ENCODE measurements around the gene FLYWCH2. TPM values are rescaled to one million over a fixed set of nuclear protein-coding genes. Genes with fewer than 3 reads are reported as not detected.

The FLYWCH2 gene
- total RNA-seq, 1 donor from 2014 or later, result 24.9 TPM

DNA sequence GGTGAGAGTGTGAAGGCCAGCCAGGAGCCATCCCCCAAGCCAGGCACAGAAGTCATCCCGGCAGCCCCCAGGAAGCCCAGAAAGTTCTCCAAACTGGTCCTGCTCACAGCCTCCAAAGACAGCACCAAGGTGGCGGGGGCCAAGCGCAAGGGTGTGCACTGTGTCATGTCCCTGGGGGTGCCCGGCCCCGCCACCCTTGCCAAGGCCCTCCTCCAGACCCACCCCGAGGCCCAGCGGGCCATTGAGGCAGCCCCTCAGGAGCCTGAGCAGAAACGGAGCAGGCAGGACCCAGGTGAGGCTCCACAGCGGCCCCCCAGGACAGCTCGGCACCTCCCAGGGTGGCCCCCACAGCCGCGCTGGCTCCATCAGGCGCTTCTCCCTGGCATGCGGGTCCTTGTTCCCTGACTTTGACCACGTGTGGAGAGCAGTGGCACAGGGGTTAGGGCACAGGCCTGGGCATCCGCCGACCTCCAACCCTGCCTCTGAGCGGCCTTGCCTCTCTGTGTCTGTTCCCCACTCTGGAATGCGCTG is 13.5 kb downstream of the FLYWCH2 start:
- H3K36me3 Mint-ChIP-seq (ENCODE audit: low read depth, unreplicated experiment), result no peaks in the 10 kb centered on the region
- no peaks in the 10 kb centered on the region for H3K27me3 Mint-ChIP-seq (ENCODE audit: unreplicated experiment)
- no peaks in the 10 kb centered on the region for H3K4me1 Mint-ChIP-seq (ENCODE audit: unreplicated experiment)
- no peak overlapping the region for H3K27ac Mint-ChIP-seq (ENCODE audit: unreplicated experiment)
- DNase-seq (ENCODE audit: low spot score), result no peak
- TF ChIP-seq CTCF (IDR thresholded peaks at IDR 0.05; ENCODE audit: unreplicated experiment), result no peak
- H3K4me3 Mint-ChIP-seq (ENCODE audit: unreplicated experiment), result no peak overlapping the region
- no peaks in the 10 kb centered on the region for H3K9me3 Mint-ChIP-seq (ENCODE audit: unreplicated experiment)

GRCh38 chr16:2897110-2897509 is 14.1 kb downstream of the FLYWCH2 start:
- DNase-seq (ENCODE audit: low spot score), result no peak
- Mint-ChIP-seq H3K4me1 (ENCODE audit: unreplicated experiment) (no peaks in the 10 kb centered on the region), H3K4me3 (ENCODE audit: unreplicated experiment) (no peak overlapping the region), H3K27ac (ENCODE audit: unreplicated experiment) (no peak overlapping the region), H3K27me3 (ENCODE audit: unreplicated experiment) (peaks cover 3% of the 10 kb centered on the region), H3K36me3 (ENCODE audit: low read depth, unreplicated experiment) (no peaks in the 10 kb centered on the region), H3K9me3 (ENCODE audit: unreplicated experiment) (no peaks in the 10 kb centered on the region)
- TF ChIP-seq CTCF (IDR thresholded peaks at IDR 0.05; ENCODE audit: unreplicated experiment), result no peak

DNA sequence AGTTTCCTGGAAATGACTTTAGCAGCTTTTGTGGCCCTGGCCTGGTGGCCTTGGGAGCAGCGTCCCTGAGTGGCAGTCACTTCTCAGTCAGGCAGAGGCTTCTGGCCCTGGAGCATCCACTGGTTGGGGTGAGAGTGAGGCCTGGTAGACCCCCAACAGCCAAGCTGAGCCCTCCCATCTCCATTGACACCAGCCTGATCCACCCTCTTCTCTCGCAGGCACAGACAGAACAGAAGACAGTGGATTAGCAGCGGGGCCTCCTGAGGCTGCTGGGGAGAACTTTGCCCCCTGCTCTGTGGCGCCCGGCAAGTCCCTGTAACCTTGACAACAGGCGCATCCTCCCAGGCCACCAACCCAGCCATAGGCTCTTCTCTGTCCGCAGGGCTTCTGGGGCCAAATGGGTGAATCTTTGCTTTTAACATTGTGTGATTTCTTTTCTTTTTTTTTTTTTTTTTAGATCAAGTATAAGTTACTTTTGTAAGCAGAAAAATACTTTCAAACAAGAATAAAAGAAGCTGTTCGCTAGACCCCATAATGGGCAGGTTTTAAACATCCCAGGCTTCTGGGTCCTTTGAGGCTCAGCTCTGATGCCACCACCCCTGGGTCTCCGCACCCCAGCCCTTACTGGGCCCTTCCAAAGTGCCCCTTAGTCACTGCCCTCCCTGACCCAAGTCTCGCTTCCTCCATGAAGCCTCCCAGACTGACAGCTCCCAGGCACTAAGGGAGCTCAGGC is 16.0 kb downstream of the FLYWCH2 start:
- Mint-ChIP-seq H3K4me3 (ENCODE audit: unreplicated experiment) (no peak overlapping the region), H3K4me1 (ENCODE audit: unreplicated experiment) (peaks cover 3% of the 10 kb centered on the region), H3K27me3 (ENCODE audit: unreplicated experiment) (peaks cover 7% of the 10 kb centered on the region), H3K9me3 (ENCODE audit: unreplicated experiment) (no peaks in the 10 kb centered on the region), H3K27ac (ENCODE audit: unreplicated experiment) (no peak overlapping the region), H3K36me3 (ENCODE audit: low read depth, unreplicated experiment) (no peaks in the 10 kb centered on the region)
- no peak for DNase-seq (ENCODE audit: low spot score)
- TF ChIP-seq CTCF (IDR thresholded peaks at IDR 0.05; ENCODE audit: unreplicated experiment), result no peak

DNA sequence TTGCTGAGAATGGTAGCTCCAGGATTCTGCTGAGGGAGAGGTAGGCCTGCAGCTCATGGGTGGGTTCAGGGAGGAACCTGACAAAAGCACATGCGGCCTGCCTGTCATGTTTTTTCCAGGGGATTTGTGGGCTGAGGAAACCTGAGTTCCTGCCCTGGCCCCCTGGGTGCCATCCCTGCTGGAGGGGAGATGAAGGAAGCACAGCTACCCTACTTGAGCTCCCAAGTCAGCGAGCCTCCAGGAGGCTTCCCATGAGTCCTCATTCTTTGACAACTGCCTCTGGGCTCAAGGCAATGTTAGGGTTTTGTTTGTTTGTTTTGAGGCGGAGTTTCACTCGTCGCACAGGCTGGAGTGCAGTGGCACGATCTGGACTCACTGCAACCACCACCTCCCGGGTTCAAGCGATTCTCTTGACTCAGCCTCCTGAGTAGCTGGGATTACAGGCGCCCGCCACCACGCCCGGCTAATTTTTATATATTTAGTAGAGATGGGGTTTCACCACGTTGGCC is 16.6 kb downstream of the FLYWCH2 start:
- H3K4me3 Mint-ChIP-seq (ENCODE audit: unreplicated experiment), result no peak overlapping the region
- peaks cover 9% of the 10 kb centered on the region for H3K27me3 Mint-ChIP-seq (ENCODE audit: unreplicated experiment)
- no peaks in the 10 kb centered on the region for H3K36me3 Mint-ChIP-seq (ENCODE audit: low read depth, unreplicated experiment)
- H3K4me1 Mint-ChIP-seq (ENCODE audit: unreplicated experiment), result peaks cover 4% of the 10 kb centered on the region
- H3K9me3 Mint-ChIP-seq (ENCODE audit: unreplicated experiment), result no peaks in the 10 kb centered on the region
- no peak overlapping the region for H3K27ac Mint-ChIP-seq (ENCODE audit: unreplicated experiment)
- no peak for TF ChIP-seq CTCF (IDR thresholded peaks at IDR 0.05; ENCODE audit: unreplicated experiment)
- no peak for DNase-seq (ENCODE audit: low spot score)

GRCh38 chr16:2900526-2901075 is 17.6 kb downstream of the FLYWCH2 start:
- H3K4me3 Mint-ChIP-seq (ENCODE audit: unreplicated experiment), result no peak overlapping the region
- no peaks in the 10 kb centered on the region for H3K9me3 Mint-ChIP-seq (ENCODE audit: unreplicated experiment)
- no peak for TF ChIP-seq CTCF (IDR thresholded peaks at IDR 0.05; ENCODE audit: unreplicated experiment)
- no peak for DNase-seq (ENCODE audit: low spot score)
- no peak overlapping the region for H3K27ac Mint-ChIP-seq (ENCODE audit: unreplicated experiment)
- H3K27me3 Mint-ChIP-seq (ENCODE audit: unreplicated experiment), result peaks cover 9% of the 10 kb centered on the region
- peaks cover 4% of the 10 kb centered on the region for H3K4me1 Mint-ChIP-seq (ENCODE audit: unreplicated experiment)
- H3K36me3 Mint-ChIP-seq (ENCODE audit: low read depth, unreplicated experiment), result no peaks in the 10 kb centered on the region
